Activated naive CD8-positive, alpha-beta T cell treated with anti-CD3 and anti-CD28 coated beads, Interleukin-2, amount 50 U/mL, for 24 hours (primary cell): ENCODE data around the gene IZUMO4.
"Not testable (repeated sequence)": the region's sequence is repeated elsewhere in the genome, so short reads cannot be mapped to it uniquely, and the experiment has no call there.

ENCODE experiments used
- ATAC-seq: fragments of 150-1000 bp; cut with Tn5 transposase; one replicate; pipeline ENCODE4 v1.10.0; 2021
- DNase-seq: peaks from one replicate; pipeline ENCODE4 v3.0.0; 2021
- H3K27ac Mint-ChIP-seq: one replicate; pipeline ENCODE4 v1.8.0; 2021; ENCODE audit warnings: mild to moderate bottlenecking, mixed read lengths
- H3K27me3 Mint-ChIP-seq: one replicate; pipeline ENCODE4 v1.8.0; 2021; ENCODE audit warnings: mixed read lengths
- H3K36me3 Mint-ChIP-seq: one replicate; pipeline ENCODE4 v1.8.0; 2021; ENCODE audit warnings: low read depth, mixed read lengths
- H3K4me1 Mint-ChIP-seq: one replicate; pipeline ENCODE4 v1.8.0; 2021; ENCODE audit warnings: mixed read lengths
- H3K4me3 Mint-ChIP-seq: one replicate; pipeline ENCODE4 v1.8.0; 2021; ENCODE audit warnings: mild to moderate bottlenecking, moderate library complexity, mixed read lengths
- H3K9me3 Mint-ChIP-seq: one replicate; pipeline ENCODE4 v1.8.0; 2021; ENCODE audit warnings: mixed read lengths

The IZUMO4 gene

DNA sequence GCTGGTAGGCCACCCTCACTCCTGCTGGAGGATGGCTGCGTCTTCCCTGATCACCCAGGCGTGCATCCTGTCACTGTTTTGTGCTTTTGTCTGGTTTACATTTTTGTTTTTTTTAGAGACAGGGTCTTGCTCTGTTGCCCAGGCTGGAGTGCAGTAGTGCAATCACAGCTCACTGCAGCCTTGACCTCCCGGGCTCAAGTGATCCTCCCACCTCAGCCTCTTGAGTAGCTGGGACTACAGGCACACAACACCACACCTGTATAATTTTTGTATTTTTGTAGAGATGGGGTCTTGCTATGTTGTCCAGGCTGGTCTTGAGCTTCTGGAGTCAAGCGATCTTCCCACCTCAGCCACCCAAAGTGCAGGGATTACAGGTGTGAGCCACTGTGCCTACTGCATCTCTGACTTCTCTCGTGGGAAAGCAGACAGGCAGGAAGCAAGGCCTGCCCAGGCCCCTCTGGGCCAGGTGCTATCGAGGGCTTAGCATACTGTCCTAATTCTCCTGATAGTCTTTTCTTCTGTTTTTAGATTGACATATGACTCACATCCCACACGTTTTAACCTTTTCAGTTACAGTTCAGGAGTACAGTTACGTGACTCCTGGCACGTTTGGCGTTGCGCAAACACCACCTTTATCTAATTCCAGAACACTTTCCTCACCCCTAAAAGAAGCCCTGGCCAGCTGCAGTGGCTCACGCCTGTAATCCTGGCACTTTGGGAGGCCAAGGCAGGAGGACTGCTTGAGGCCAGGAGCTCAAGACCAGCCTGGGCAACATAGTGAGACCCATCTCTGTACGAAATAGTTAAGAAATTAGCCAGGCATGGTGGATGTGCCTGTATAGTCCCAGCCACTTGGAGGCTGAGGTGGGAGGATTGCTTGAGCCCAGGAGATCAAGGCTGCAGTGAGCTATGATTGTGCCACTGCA, 9.8 kb upstream of the IZUMO4 start:
- Mint-ChIP-seq H3K4me1 (peaks cover 70% of the 10 kb centered on the region), H3K27ac (peak overlapping the region; percentile 91), H3K4me3 (peak overlapping the region; percentile 85), H3K36me3 (peaks cover 40% of the 10 kb centered on the region)
- not testable (repeated sequence) for H3K27me3 Mint-ChIP-seq, H3K9me3 Mint-ChIP-seq
- peak; percentile 73 for DNase-seq
- ATAC-seq, result peak; percentile 12

DNA sequence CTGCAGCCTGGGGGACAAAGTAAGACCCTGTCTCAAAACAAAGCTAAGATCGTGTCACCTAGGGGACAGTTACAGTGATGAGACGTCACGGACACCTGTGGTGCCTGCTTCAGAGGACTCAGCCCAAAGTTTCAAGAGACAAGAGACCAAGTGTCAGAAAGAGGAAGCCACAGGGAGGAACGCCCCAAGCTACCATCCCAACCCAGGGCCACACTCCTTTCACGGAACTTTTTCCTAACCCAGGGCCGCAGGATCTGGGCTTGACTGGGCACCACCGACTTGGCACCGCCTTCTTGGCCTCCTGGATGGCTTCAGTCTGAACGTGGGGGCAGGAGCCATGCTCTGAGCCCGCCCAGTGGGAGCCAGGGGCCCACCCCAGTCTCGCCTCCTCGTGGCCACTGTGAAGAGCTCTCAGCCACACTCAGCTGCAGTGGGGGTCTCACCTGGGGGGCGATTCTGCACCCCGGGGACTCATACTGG, 9.1 kb upstream of the IZUMO4 start:
- ATAC-seq (no peak), DNase-seq (peak; percentile 54)
- Mint-ChIP-seq H3K4me3 (peak overlapping the region; percentile 85), H3K27me3 (peaks cover 2% of the 10 kb centered on the region), H3K9me3 (no peaks in the 10 kb centered on the region), H3K36me3 (peaks cover 38% of the 10 kb centered on the region), H3K27ac (peak overlapping the region; percentile 91), H3K4me1 (peaks cover 72% of the 10 kb centered on the region)

DNA sequence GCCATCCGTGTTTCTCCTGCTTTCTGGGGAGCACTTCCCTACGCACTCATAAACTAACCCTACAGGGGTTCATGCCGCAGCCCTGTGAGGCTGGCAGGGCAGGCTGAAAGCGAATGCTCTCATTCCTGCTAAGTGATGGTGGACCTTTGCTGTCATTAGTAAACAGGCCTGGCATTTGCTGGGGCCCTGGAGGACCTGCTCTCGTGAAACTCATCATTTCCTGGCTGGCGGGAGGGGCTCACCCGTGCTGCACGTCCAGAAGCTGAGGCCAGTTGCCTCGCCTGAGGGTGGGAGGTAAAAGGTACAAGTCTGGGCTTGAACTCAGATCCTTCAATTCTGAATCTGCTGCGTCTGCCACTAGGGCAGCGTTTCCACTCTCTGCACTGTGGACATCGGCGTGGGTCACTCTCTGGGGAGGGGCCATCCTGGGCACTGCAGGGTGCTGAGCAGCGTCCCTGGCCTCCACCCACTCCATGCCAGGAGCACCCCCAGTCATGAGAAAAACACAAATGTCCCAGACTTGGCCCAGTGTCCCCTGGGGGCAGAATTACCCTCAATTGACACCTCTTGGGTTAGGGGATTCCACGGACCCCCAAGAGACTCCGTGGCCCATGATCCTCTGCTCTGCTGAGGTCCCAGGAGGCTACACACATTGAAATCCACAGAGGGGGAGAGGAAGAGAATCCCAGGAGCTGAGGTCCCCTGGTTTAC, 7.6 kb upstream of the IZUMO4 start:
- peaks cover 2% of the 10 kb centered on the region for H3K27me3 Mint-ChIP-seq
- peak overlapping the region; percentile 91 for H3K27ac Mint-ChIP-seq
- ATAC-seq (no peak), DNase-seq (peak; percentile 62)
- no peaks in the 10 kb centered on the region for H3K9me3 Mint-ChIP-seq
- peak overlapping the region; percentile 82 for H3K4me3 Mint-ChIP-seq
- H3K36me3 Mint-ChIP-seq, result peaks cover 27% of the 10 kb centered on the region
- peaks cover 84% of the 10 kb centered on the region for H3K4me1 Mint-ChIP-seq

DNA sequence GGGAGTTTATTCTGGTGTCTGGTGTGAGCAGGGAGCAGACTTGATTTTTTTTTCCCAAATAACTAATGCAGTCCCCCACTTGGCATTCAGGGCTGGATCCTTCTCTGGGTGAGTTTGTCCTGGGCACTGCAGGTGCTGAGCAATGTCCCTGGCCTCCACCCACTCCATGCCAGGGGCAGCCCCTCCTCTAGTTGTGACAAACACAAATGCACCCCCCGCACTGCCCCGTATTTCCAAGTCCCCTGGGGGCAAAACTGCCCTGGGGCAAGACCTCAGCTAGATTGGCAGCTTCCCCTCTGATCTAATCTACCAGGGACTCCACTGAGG, 7.0 kb upstream of the IZUMO4 start:
- Mint-ChIP-seq H3K4me1 (peaks cover 90% of the 10 kb centered on the region), H3K9me3 (no peaks in the 10 kb centered on the region), H3K4me3 (peak overlapping the region; percentile 82), H3K36me3 (peaks cover 30% of the 10 kb centered on the region), H3K27ac (peak overlapping the region; percentile 91), H3K27me3 (peaks cover 2% of the 10 kb centered on the region)
- DNase-seq (no peak), ATAC-seq (no peak)

DNA sequence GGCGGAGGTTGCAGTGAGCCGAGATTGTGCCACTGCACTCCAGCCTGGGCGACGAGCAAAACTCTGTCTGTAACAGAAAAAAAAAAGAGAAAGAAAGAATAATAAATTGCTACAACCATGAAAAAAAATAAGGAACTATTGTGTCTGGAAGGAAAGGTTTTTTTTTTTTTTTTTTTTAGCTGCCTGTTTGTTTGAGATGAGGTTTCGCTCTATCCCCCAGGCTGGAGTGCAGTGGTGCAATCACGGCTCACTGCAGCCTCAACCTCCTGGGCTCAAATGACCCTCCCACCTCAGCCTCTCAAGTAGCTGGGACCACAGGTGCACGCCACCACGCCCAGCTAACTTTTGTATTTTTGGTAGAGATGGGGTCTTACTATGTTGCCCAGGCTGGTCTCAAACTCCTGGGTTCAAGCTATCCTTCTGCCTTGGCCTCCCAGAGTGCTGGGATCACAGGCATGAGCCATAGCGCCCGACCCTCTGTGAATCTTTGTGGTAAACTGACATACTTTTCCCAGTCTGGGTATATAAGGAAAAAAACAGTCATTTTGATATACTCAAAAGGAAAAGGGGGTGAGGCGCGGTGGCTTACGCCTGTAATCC, 4.7 kb upstream of the IZUMO4 start:
- Mint-ChIP-seq H3K36me3 (peaks cover 26% of the 10 kb centered on the region), H3K4me1 (peaks cover 82% of the 10 kb centered on the region), H3K27ac (peak overlapping the region; percentile 46)
- DNase-seq, H3K27me3 Mint-ChIP-seq, H3K4me3 Mint-ChIP-seq, ATAC-seq, H3K9me3 Mint-ChIP-seq: not testable (repeated sequence)

DNA sequence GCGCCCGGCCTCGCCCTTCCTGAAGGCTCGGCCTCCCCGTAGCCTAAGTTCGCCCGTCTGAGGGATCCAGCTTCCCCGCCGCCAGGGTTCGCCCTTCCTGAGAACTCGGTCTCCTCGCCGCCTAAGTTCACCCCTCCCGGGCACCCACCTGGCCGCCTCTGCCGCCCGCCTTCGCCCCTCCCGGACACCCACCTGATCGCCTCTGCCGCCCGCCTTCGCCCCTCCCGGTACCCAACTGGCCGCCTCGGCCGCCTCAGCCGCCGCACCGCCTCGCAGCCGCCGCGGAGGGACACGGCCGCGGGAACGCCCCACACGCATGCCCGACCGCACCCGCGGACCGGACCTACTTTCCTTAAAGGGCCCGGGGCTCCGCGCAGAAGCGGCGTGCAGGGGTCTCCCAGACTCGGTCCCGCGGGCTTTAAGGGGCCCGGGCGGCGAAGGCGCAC, 658 bp upstream of the IZUMO4 start, which contains the start of gene MOB3A:
TSS of gene MOB3A (minus strand) at position 293 of the 446 bp plus-strand sequence. CDS start 17,766 bp downstream, outside the sequence.
- Mint-ChIP-seq H3K4me3 (peak within 1 kb of the TSS; percentile 97), H3K27ac (peak within 1 kb of the TSS; percentile 92), H3K4me1 (peaks cover 52% of the 10 kb centered on the region), H3K27me3 (no peaks in the 10 kb centered on the region), H3K36me3 (peaks cover 22% of the 10 kb centered on the region), H3K9me3 (no peaks in the 10 kb centered on the region)
- DNase-seq (peak; percentile 88), ATAC-seq (peak; percentile 55)

DNA sequence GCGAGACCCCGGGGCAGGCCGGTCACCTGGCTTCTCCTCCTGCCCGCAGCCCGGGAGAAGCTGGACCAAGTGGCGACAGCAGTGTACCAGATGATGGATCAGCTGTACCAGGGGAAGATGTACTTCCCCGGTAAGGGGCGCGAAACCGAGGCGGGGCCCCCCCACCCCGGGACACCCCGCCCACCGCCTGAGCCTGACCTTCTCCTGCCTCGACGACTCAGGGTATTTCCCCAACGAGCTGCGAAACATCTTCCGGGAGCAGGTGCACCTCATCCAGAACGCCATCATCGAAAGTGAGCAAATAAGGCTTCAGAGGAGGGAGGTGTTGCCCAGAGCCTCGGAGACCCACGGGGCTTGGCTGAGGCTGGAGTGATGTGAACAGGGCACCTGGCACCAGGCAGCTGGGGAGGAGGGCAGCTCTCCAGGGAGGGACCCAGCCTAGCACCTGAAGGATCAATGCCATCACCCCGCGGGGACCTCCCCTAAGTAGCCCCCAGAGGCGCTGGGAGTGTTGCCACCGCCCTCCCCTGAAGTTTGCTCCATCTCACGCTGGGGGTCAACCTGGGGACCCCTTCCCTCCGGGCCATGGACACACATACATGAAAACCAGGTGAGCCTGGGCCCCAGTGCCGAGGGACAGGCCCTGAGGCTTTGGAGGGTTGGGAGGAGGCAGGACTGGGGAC, 629 bp downstream of the IZUMO4 start:
- H3K9me3 Mint-ChIP-seq, result no peaks in the 10 kb centered on the region
- peaks cover 43% of the 10 kb centered on the region for H3K4me1 Mint-ChIP-seq
- peaks cover 23% of the 10 kb centered on the region for H3K36me3 Mint-ChIP-seq
- DNase-seq, result peak; percentile 75
- H3K27ac Mint-ChIP-seq, result peak overlapping the region; percentile 81
- ATAC-seq, result peak; percentile 22
- peak overlapping the region; percentile 78 for H3K4me3 Mint-ChIP-seq
- no peaks in the 10 kb centered on the region for H3K27me3 Mint-ChIP-seq

DNA sequence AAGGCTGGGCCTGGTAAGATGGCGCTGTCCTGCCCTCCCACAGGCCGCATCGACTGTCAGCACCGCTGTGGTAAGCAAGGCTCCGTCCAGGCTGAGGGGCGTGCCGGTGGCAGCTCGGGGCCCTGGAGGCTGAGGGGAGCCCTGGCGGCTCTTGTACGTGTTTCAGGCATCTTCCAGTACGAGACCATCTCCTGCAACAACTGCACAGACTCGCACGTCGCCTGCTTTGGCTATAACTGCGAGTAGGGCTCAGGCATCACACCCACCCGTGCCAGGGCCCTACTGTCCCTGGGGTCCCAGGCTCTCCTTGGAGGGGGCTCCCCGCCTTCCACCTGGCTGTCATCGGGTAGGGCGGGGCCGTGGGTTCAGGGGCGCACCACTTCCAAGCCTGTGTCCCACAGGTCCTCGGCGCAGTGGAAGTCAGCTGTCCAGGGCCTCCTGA, 1.2 kb downstream of the IZUMO4 start:
- DNase-seq (no peak), ATAC-seq (no peak)
- H3K4me3 Mint-ChIP-seq, result peak overlapping the region; percentile 78
- H3K4me1 Mint-ChIP-seq, result peaks cover 38% of the 10 kb centered on the region
- H3K27ac Mint-ChIP-seq, result no peak overlapping the region
- no peaks in the 10 kb centered on the region for H3K9me3 Mint-ChIP-seq
- no peaks in the 10 kb centered on the region for H3K27me3 Mint-ChIP-seq
- H3K36me3 Mint-ChIP-seq, result peaks cover 22% of the 10 kb centered on the region

DNA sequence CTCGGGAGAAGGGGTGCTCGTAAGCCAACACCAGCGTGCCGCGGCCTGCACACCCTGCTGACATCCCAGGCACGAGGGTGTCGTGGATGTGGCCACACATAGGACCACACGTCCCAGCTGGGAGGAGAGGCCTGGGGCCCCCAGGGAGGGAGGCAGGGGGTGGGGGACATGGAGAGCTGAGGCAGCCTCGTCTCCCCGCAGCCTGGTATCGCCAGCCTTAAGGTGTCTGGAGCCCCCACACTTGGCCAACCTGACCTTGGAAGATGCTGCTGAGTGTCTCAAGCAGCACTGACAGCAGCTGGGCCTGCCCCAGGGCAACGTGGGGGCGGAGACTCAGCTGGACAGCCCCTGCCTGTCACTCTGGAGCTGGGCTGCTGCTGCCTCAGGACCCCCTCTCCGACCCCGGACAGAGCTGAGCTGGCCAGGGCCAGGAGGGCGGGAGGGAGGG, 2.4 kb downstream of the IZUMO4 start:
- no peak for DNase-seq
- H3K4me1 Mint-ChIP-seq, result peaks cover 26% of the 10 kb centered on the region
- ATAC-seq, result no peak
- H3K36me3 Mint-ChIP-seq, result peaks cover 24% of the 10 kb centered on the region
- no peaks in the 10 kb centered on the region for H3K9me3 Mint-ChIP-seq
- H3K4me3 Mint-ChIP-seq, result no peak overlapping the region
- H3K27me3 Mint-ChIP-seq, result no peaks in the 10 kb centered on the region
- no peak overlapping the region for H3K27ac Mint-ChIP-seq

DNA sequence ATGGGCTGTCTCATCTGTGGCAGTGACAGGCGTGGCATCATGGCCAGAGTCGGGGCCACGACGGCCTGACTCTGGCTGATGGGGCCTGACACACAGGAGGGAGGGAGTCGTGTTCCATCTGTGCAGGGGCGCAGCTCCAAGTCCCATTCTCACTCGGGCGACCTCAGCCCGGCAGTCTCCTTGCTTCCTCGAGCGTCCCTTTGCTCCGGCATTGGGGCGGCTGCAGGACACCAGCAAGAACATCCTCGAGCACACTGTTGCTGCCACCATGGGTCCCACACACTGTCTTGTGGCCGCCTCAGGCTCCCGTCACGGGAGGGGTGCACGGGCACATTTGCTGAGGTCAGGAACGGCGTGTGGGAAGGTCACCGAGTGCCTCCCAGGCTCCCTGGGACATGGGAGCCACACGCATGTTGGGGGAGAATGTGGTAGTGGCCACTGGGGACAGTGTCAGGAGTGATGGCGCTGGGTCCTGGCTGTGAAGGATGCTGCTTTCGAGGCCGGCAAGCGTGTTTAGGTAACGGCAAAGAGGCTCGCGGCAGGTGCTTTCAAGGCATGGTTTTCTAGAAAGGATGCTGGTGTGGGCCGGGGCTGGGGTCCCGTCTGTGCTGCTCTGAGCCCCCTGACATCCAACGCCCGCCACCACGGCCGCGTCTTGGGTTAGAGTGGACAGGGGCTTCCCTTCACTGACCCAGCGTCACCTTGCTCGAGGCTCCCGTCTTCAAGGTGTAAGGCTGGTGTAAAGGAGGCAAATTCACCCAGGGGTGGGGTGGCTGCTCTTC, 3.4 kb downstream of the IZUMO4 start:
- H3K36me3 Mint-ChIP-seq, result peaks cover 28% of the 10 kb centered on the region
- H3K4me3 Mint-ChIP-seq, result no peak overlapping the region
- H3K4me1 Mint-ChIP-seq, result peaks cover 16% of the 10 kb centered on the region
- no peak overlapping the region for H3K27ac Mint-ChIP-seq
- DNase-seq, result no peak
- no peak for ATAC-seq
- H3K9me3 Mint-ChIP-seq, result no peaks in the 10 kb centered on the region
- no peaks in the 10 kb centered on the region for H3K27me3 Mint-ChIP-seq

DNA sequence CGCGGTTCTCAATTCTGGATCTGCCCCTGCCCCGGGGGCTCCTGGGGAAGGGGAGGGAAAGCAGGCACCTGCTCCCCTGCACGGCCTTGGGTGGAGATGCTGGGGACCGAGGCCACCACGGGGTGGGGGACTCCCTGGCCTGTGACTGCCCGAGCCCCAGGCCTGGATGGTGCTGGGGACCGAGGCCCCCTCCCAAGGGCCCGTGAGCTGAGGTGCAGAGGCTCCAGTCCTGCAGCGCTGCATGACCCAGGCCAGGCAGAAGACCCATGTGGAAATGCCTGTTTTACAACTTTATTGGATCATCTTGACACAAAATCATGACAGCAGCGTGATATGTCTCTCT, 4.0 kb downstream of the IZUMO4 start:
- DNase-seq (no peak), ATAC-seq (no peak)
- Mint-ChIP-seq H3K4me1 (peaks cover 15% of the 10 kb centered on the region), H3K4me3 (no peak overlapping the region), H3K27ac (no peak overlapping the region), H3K9me3 (no peaks in the 10 kb centered on the region), H3K36me3 (peaks cover 31% of the 10 kb centered on the region), H3K27me3 (no peaks in the 10 kb centered on the region)

DNA sequence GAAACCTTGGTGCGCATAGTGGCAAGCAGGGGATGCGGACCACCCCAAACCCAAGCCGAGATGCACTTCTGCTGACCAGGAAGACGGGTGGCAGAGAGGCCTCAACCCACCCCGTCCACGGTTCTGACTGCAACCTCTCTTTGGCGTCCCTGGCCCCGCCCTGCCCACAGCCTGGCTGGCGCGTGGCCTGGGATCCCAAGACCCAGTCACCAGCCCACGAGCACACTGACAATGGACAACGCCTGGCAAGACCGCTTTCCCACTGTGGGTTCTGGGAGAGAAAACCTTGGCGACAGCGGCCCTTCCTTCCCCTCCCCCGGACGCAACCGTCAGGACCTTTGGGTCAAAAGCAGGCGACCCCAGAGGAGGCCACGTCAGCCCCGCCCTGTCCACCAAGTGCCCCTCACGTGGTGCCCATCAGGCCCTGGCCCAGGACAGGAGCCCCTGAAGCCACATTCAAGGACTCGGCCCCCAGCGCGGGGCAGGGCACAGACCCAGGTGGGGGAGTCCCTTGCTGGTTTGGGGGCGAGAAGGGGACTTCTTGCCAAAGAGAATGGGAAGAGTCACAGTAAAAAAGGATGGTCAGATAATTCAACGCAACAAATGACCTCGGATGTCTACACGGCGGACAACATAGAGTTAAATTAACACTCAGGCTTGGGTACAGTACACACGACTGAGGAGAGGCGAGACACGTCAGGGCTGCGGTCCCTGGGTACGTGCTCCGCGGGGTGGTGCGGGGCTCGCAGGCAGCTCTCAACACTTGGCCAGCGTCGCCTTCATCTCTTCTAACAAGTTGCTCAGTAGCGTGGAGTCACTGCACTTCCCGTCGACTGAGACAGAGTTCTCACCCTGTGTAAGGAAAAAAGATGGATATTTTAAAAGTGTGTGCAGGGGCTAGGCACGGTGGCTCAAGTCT, 5.0 kb downstream of the IZUMO4 start:
- ATAC-seq (no peak), DNase-seq (no peak)
- no peaks in the 10 kb centered on the region for H3K9me3 Mint-ChIP-seq
- no peak overlapping the region for H3K27ac Mint-ChIP-seq
- H3K36me3 Mint-ChIP-seq, result peaks cover 39% of the 10 kb centered on the region
- H3K4me1 Mint-ChIP-seq, result peaks cover 11% of the 10 kb centered on the region
- H3K27me3 Mint-ChIP-seq, result no peaks in the 10 kb centered on the region
- H3K4me3 Mint-ChIP-seq, result no peak overlapping the region
